Ishikawa (cell line): ENCODE data around the gene CHST11.
A peak's percentile ranks its signal among the peaks of the same experiment; 100 is the strongest.

Experiments used
- CEBPB ChIP-seq: IDR thresholded peaks from 2 replicates; pipeline ENCODE4 v1.6.1; 2012
- CREB1 ChIP-seq: IDR thresholded peaks from 2 replicates; pipeline ENCODE4 v1.6.1; 2012; ENCODE audit warnings: low read depth
- EGR1 ChIP-seq: IDR thresholded peaks from 2 replicates; pipeline ENCODE4 v1.6.1; 2012
- EP300 ChIP-seq: IDR thresholded peaks from 2 replicates; pipeline ENCODE4 v1.6.1; 2012; ENCODE audit warnings: borderline replicate concordance
- FOXM1 ChIP-seq: IDR thresholded peaks from 2 replicates; pipeline ENCODE4 v1.6.1; 2012; ENCODE audit warnings: low read depth, borderline replicate concordance
- MAX ChIP-seq: IDR thresholded peaks from 2 replicates; pipeline ENCODE4 v1.6.1; 2012
- NFIC ChIP-seq: IDR thresholded peaks from 2 replicates; pipeline ENCODE4 v1.6.1; 2012
- RAD21 ChIP-seq: IDR thresholded peaks from 2 replicates; pipeline ENCODE4 v1.6.1; 2012; ENCODE audit warnings: low read depth
- REST ChIP-seq: IDR thresholded peaks from 2 replicates; pipeline ENCODE4 v1.6.1; 2012; ENCODE audit warnings: low read depth, mild to moderate bottlenecking
- TAF1 ChIP-seq: IDR thresholded peaks from 2 replicates; pipeline ENCODE4 v1.6.1; 2012; ENCODE audit warnings: low read depth, mild to moderate bottlenecking
- TCF12 ChIP-seq: IDR thresholded peaks from 2 replicates; pipeline ENCODE4 v1.6.1; 2012; ENCODE audit warnings: low read depth
- TEAD4 ChIP-seq: IDR thresholded peaks from 2 replicates; pipeline ENCODE4 v1.6.1; 2012
- USF1 ChIP-seq: IDR thresholded peaks from 2 replicates; pipeline ENCODE4 v1.6.1; 2012
- YY1 ChIP-seq: IDR thresholded peaks from 2 replicates; pipeline ENCODE4 v1.6.1; 2012; ENCODE audit warnings: low read depth
- ZBTB7A ChIP-seq: IDR thresholded peaks from 2 replicates; pipeline ENCODE4 v1.6.1; 2012; ENCODE audit warnings: low read depth

Gene CHST11

GRCh38 chr12:104503191-104503590, 46.4 kb downstream of the CHST11 start:
- no peak for TF ChIP-seq CEBPB
- no peak for TF ChIP-seq EGR1
- no peak for TF ChIP-seq RAD21
- no peak for TF ChIP-seq TEAD4
- no peak for TF ChIP-seq TAF1

GRCh38 chr12:104504146-104504545, 47.4 kb downstream of the CHST11 start:
- no peak for TF ChIP-seq USF1
- no peak for TF ChIP-seq TAF1
- TF ChIP-seq CEBPB = no peak
- no peak for TF ChIP-seq YY1
- no peak for TF ChIP-seq TCF12
- no peak for TF ChIP-seq FOXM1
- TF ChIP-seq NFIC = no peak
- no peak for TF ChIP-seq EGR1
- TF ChIP-seq CREB1 = no peak
- no peak for TF ChIP-seq ZBTB7A
- no peak for TF ChIP-seq TEAD4

DNA sequence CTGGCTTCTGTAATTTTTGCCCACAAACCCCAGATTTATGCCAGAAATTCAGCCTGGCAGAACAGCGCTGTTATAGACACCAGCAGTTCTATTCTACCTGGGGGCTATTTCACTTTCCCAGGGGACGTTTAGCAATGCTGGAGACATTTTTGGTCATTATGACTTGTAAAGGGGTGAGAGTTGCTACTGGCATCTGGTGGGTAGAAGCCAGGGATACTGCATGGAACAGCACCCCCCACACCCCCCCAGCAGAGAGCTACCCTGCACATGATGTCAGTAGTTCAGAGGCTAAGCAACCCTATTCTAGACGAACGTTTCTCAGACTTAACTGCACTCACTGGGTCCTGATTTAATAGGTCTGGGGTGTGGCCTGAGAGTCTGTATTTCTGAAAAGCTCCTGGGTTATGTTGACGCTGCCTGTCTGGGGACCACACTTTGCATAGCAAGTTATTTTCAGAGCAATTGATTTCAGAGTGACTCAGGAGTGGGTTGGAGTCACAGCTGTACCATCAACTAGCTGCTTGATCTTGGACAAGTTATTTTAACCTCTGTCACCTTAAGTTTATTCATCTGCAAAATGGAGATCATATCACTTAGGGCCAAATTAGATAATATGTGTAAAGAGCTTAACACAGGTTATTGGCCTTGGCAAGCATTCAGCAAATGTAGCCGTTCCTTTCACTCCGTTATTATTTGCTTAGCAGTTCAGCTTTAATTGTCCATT, 48.5 kb downstream of the CHST11 start:
- no peak for TF ChIP-seq CEBPB
- no peak for TF ChIP-seq REST
- TF ChIP-seq TAF1 = no peak
- TF ChIP-seq FOXM1 = no peak
- no peak for TF ChIP-seq YY1
- peak; percentile 61 for TF ChIP-seq NFIC
- no peak for TF ChIP-seq EP300
- TF ChIP-seq TEAD4 = no peak
- TF ChIP-seq TCF12 = peak; percentile 37; the same call in 1 of the 2 replicates
- no peak for TF ChIP-seq EGR1
- no peak for TF ChIP-seq ZBTB7A
- no peak for TF ChIP-seq CREB1

DNA sequence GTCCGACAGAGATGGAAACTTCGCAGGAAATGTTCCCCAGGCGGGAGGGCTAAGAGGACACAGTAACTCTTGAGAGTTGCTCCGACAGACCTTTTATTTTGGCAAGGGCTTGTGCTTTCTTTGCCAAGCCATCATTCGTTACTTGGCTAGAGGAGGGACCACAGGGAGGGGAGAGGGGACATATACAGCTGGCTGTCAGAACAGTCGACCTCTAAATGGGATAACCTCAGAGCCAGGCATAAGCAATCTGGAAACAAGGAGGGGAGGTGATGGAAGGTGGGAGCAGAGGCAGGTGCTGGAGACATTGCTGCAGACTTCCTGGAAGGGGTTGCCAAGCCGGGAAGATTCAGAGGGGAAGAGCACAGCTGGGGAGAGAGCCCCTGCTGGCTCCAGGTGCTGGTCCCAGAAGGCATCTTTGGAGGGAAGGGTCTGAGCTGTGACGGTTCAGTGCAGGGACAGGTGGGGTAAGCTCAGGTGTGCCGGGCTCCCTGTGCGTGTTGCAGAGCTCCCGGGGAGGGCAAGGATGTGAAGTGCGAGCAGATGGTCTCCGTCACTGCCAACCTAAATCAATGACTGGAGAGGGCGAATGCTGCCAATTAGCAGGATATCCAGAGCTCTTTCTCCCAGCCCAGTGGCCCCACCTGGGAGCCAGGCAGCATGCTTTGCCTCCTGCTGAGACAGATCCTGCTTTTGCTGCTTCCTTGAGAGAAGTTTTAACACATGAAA, 50.1 kb downstream of the CHST11 start:
- peak; percentile 64 for TF ChIP-seq EP300
- peak; percentile 92 for TF ChIP-seq TCF12
- peak; percentile 59; the same call in 1 of the 2 replicates for TF ChIP-seq NFIC
- no peak for TF ChIP-seq TAF1
- no peak for TF ChIP-seq EGR1
- peak; percentile 45; the same call in 1 of the 2 replicates for TF ChIP-seq MAX
- TF ChIP-seq YY1 = 0 out of 2 replicates have a peak, but pooled peaks have one; percentile 33

DNA sequence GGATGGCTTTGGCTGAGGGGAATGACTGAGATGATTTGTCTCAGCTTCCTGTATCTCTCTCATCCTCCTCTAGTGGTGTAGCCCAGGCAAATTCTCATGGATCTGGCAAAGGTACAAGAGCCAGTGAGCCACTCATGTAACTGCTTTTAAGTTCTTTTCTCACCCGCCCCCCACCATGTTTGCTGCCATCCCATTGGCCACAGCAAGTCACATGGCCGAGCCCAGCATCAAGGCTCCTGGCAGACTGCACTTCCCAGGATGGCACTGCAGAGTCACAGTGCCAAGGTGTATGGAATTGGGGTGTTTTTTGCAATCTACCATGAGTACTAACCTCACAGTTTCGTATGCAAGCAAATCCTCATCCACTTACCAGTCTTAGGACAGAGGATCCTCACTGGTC, 50.9 kb downstream of the CHST11 start:
- TF ChIP-seq TCF12 (no peak), USF1 (peak; percentile 89)

- no peak for TF ChIP-seq EP300
- no peak for TF ChIP-seq RAD21
- TF ChIP-seq YY1 = no peak
Measured at GRCh38 chr12:104508752-104509446, 52.2 kb downstream of the CHST11 start.

DNA sequence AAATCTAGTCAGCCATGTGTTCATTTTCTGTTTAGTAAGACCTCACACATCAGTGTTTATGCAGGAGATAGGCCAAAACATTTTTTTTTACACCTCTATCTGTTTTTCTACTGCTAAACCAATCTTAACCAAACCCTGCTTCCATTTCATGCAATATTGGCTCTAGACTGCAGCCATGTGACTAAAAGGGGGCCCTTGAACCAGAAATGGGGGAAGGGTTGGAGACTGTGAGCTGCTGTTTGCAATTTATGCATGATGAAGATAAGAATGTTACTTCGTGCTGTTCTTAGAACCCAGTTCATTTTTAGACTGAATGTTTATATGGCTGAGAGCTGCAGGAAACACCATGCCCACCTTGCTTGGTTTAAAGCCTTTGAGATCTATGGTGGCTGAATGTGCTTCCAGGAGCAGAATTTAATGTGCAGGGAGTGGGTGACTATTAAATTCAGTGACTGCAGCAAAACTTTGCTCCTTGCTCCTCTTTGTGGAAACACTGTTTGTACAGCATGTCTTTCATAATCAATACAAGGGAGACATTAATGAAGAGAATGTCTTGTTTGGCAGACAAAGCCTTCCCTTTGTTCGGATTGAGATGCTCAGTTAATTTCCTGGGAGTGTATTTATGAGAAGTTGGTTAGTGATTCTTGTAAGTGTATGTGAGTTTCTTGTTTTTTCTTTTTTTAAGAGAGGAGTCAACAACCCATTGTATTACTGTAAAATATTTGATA, 53.6 kb downstream of the CHST11 start:
- TF ChIP-seq FOXM1 (no peak), TEAD4 (no peak), NFIC (no peak), EP300 (no peak), USF1 (no peak), REST (no peak), MAX (no peak), EGR1 (no peak)
